ENCODE data around the gene FAM53B.

FAM53B gene

GRCh38 chr10:124711145-124711544, 33.0 kb downstream of the FAM53B start:
- H3K27me3 ChIP-seq (ENCODE audit: insufficient read depth, low read length): no peaks in the 10 kb centered on the region
- H3K27ac ChIP-seq (ENCODE audit: low read length): no peak overlapping the region
- no peak overlapping the region for H3K9ac ChIP-seq (ENCODE audit: low read depth, low read length)
- H3K4me1 ChIP-seq (ENCODE audit: insufficient read depth, low read length): peaks cover 6% of the 10 kb centered on the region
- H3K9me3 ChIP-seq (ENCODE audit: insufficient read depth, low read depth, low read length): no peaks in the 10 kb centered on the region
- H3K4me3 ChIP-seq (ENCODE audit: low read length): no peak overlapping the region
- 0 out of 2 replicates have a peak, but pooled peaks cover 1% of the 10 kb centered on the region for H3K36me3 ChIP-seq (ENCODE audit: insufficient read depth, low read depth, low read length)

GRCh38 chr10:124710266-124710881, 33.8 kb downstream of the FAM53B start:
- 0 out of 2 replicates have a peak, but pooled peaks cover 4% of the 10 kb centered on the region for H3K36me3 ChIP-seq (ENCODE audit: insufficient read depth, low read depth, low read length)
- no peaks in the 10 kb centered on the region for H3K27me3 ChIP-seq (ENCODE audit: insufficient read depth, low read length)
- peaks cover 6% of the 10 kb centered on the region for H3K4me1 ChIP-seq (ENCODE audit: insufficient read depth, low read length)
- H3K9ac ChIP-seq (ENCODE audit: low read depth, low read length): no peak overlapping the region
- no peak overlapping the region for H3K27ac ChIP-seq (ENCODE audit: low read length)
- H3K9me3 ChIP-seq (ENCODE audit: insufficient read depth, low read depth, low read length): no peaks in the 10 kb centered on the region
- no peak overlapping the region for H3K4me3 ChIP-seq (ENCODE audit: low read length)

GRCh38 chr10:124709861-124710260, 34.3 kb downstream of the FAM53B start:
- Histone ChIP-seq H3K9me3 (ENCODE audit: insufficient read depth, low read depth, low read length) (no peaks in the 10 kb centered on the region), H3K4me3 (ENCODE audit: low read length) (no peak overlapping the region), H3K36me3 (ENCODE audit: insufficient read depth, low read depth, low read length) (0 out of 2 replicates have a peak, but pooled peaks cover 4% of the 10 kb centered on the region), H3K4me1 (ENCODE audit: insufficient read depth, low read length) (peaks cover 6% of the 10 kb centered on the region), H3K9ac (ENCODE audit: low read depth, low read length) (no peak overlapping the region), H3K27ac (ENCODE audit: low read length) (no peak overlapping the region), H3K27me3 (ENCODE audit: insufficient read depth, low read length) (no peaks in the 10 kb centered on the region)

DNA sequence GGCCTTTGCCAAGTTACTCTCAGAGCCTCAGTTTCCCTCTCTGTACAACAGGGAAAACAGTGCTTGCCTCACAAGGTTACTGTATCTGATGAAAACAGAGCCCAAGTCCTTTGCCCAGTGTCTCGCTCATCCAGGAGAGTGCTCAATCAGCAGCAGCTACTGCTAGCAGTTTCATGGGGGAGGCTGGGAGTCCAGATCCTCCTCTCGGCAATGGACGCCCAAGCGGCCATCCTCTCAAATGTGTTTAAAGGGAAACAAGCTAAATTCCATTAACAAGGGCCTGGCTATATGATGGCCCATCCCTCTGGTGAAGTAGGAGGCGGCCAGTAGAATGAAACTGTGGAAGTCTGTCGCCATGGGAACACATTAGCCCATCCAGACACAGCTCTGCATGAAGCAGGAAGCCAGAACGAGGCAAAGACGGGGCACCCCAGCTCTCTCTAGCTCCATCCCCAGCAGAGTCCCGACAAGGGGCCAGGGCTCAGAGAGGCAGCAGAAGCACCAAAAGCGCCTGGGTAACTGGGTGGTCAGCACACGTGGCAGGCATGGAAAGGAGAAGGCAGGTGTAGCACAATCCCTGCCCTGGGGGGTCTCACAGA, 35.2 kb downstream of the FAM53B start:
- Histone ChIP-seq H3K27ac (ENCODE audit: low read length) (no peak overlapping the region), H3K9ac (ENCODE audit: low read depth, low read length) (no peak overlapping the region), H3K9me3 (ENCODE audit: insufficient read depth, low read depth, low read length) (no peaks in the 10 kb centered on the region), H3K4me3 (ENCODE audit: low read length) (no peak overlapping the region), H3K27me3 (ENCODE audit: insufficient read depth, low read length) (no peaks in the 10 kb centered on the region), H3K36me3 (ENCODE audit: insufficient read depth, low read depth, low read length) (0 out of 2 replicates have a peak, but pooled peaks cover 4% of the 10 kb centered on the region), H3K4me1 (ENCODE audit: insufficient read depth, low read length) (peaks cover 6% of the 10 kb centered on the region)

DNA sequence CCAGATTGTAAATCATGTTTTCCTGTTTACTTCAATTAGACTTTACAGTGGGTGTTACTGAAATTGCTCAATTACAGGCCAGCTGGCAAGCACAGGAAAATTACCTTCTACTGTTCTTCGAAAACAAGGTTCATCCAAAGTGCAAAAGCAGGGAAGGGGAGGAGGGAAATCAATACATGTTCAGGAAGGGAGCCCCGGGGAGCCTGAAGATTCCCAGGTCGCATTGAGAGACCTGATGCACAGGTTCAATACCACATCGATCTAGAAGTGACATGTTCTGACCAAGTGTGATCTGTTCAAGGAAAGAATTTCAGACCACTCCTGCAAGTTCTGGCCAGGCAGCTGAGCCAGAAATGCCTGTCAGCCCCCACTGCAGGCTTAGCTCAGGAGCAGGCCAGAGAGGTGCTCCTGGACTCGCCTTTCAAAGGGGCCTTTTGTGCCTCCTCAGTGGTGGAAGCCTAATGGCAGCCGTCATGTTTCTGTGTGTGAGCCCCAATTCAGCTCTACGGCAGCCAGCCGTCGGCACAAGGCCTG, 35.9 kb downstream of the FAM53B start:
- H3K4me1 ChIP-seq (ENCODE audit: insufficient read depth, low read length): peaks cover 6% of the 10 kb centered on the region
- no peak overlapping the region for H3K9ac ChIP-seq (ENCODE audit: low read depth, low read length)
- H3K36me3 ChIP-seq (ENCODE audit: insufficient read depth, low read depth, low read length): 0 out of 2 replicates have a peak, but pooled peaks cover 4% of the 10 kb centered on the region
- no peak overlapping the region for H3K27ac ChIP-seq (ENCODE audit: low read length)
- no peaks in the 10 kb centered on the region for H3K27me3 ChIP-seq (ENCODE audit: insufficient read depth, low read length)
- no peak overlapping the region for H3K4me3 ChIP-seq (ENCODE audit: low read length)
- no peaks in the 10 kb centered on the region for H3K9me3 ChIP-seq (ENCODE audit: insufficient read depth, low read depth, low read length)

DNA sequence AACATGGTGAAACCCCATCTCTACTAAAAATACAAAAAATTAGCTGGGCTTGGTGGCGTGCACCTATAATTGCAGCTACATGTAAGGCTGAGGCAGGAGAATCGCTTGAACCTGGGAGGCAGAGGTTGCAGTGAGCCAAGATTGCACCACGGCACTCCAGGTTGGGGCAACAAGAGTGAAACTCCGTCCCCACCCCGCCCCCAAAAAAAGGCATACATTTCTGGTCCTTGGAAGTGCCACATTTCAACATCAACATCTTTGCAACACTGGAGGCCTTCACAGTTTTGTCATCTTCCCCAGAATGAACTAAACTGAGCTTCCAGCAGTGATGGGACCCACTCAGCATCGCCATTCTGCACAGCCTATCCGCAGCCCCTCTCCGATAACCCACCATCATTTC, 36.6 kb downstream of the FAM53B start:
- peaks cover 6% of the 10 kb centered on the region for H3K4me1 ChIP-seq (ENCODE audit: insufficient read depth, low read length)
- H3K27me3 ChIP-seq (ENCODE audit: insufficient read depth, low read length): no peaks in the 10 kb centered on the region
- H3K27ac ChIP-seq (ENCODE audit: low read length): no peak overlapping the region
- H3K9ac ChIP-seq (ENCODE audit: low read depth, low read length): no peak overlapping the region
- H3K9me3 ChIP-seq (ENCODE audit: insufficient read depth, low read depth, low read length): no peaks in the 10 kb centered on the region
- H3K36me3 ChIP-seq (ENCODE audit: insufficient read depth, low read depth, low read length): 0 out of 2 replicates have a peak, but pooled peaks cover 4% of the 10 kb centered on the region
- no peak overlapping the region for H3K4me3 ChIP-seq (ENCODE audit: low read length)

DNA sequence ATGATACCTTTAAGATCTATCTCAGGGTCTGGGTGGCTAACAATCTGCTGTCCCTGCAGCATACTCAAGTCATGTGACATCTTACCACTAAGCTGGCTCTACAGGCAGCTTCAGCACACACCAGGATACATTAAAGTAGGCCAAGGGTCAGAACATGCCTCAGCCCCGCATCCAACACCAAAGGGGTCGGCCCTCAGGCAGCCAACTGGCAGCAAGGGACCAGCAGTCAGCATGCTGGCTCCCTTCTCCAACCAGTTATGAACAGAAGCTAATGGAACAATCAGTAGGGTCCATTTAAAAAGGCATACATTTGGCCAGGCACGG, 37.1 kb downstream of the FAM53B start:
- Histone ChIP-seq H3K9ac (ENCODE audit: low read depth, low read length) (no peak overlapping the region), H3K4me1 (ENCODE audit: insufficient read depth, low read length) (peaks cover 6% of the 10 kb centered on the region), H3K4me3 (ENCODE audit: low read length) (no peak overlapping the region), H3K9me3 (ENCODE audit: insufficient read depth, low read depth, low read length) (no peaks in the 10 kb centered on the region), H3K27ac (ENCODE audit: low read length) (no peak overlapping the region), H3K36me3 (ENCODE audit: insufficient read depth, low read depth, low read length) (0 out of 2 replicates have a peak, but pooled peaks cover 4% of the 10 kb centered on the region), H3K27me3 (ENCODE audit: insufficient read depth, low read length) (no peaks in the 10 kb centered on the region)

GRCh38 chr10:124706462-124707143, 37.6 kb downstream of the FAM53B start:
- no peak overlapping the region for H3K9ac ChIP-seq (ENCODE audit: low read depth, low read length)
- peaks cover 6% of the 10 kb centered on the region for H3K4me1 ChIP-seq (ENCODE audit: insufficient read depth, low read length)
- H3K9me3 ChIP-seq (ENCODE audit: insufficient read depth, low read depth, low read length): no peaks in the 10 kb centered on the region
- 0 out of 2 replicates have a peak, but pooled peaks cover 4% of the 10 kb centered on the region for H3K36me3 ChIP-seq (ENCODE audit: insufficient read depth, low read depth, low read length)
- no peak overlapping the region for H3K4me3 ChIP-seq (ENCODE audit: low read length)
- H3K27me3 ChIP-seq (ENCODE audit: insufficient read depth, low read length): no peaks in the 10 kb centered on the region
- H3K27ac ChIP-seq (ENCODE audit: low read length): no peak overlapping the region

DNA sequence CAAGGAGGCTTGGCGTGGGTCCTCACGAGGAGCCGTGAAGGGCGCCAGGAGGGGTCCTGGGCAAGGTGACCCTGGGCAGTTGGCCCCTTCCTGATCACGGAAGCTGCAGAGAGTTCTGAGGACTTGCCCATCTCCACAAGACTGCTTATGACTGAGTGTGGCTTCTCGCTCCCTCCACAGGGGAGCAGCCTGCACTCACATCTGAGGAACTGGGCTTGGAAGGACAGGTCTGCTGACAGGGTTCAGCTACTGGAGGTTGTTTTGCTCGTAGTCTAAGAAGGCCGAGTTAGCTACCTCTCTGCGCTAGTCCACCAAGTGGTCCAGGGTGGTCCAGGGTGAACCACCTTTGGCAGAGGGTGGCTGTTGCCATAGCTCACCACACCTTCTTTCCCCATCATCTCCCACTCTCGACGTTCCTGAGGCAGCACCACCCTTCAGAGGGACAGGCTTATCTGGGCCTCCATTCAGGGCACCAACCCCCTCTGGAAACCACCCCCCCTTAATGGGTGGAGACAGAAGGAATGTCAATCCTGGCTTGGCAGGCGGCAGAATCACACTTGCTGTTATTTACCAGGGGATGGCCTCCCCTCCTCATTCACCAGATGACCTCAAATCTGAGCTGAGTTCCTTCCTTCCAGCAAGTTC, 38.2 kb downstream of the FAM53B start:
- no peak overlapping the region for H3K9ac ChIP-seq (ENCODE audit: low read depth, low read length)
- H3K27ac ChIP-seq (ENCODE audit: low read length): no peak overlapping the region
- H3K36me3 ChIP-seq (ENCODE audit: insufficient read depth, low read depth, low read length): 0 out of 2 replicates have a peak, but pooled peaks cover 4% of the 10 kb centered on the region
- H3K4me3 ChIP-seq (ENCODE audit: low read length): no peak overlapping the region
- H3K27me3 ChIP-seq (ENCODE audit: insufficient read depth, low read length): no peaks in the 10 kb centered on the region
- no peaks in the 10 kb centered on the region for H3K9me3 ChIP-seq (ENCODE audit: insufficient read depth, low read depth, low read length)
- peaks cover 6% of the 10 kb centered on the region for H3K4me1 ChIP-seq (ENCODE audit: insufficient read depth, low read length)

DNA sequence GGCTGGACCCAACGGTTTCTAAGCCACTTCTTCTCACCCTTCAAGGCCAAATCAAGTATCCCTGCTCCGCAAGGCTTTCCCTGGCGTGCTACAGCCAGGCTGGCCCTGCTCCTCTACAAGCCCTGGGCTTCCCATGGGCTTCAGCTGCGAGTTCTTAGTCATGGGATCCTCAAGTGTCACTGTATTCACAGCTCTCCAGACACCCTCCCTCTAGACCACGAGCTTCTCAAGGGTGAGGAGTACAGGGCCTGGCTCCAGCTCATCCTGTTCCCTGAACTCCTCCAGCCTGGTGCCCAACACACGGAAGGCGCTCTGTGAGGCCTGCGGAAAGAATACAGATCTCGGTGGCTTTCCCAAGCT, 38.8 kb downstream of the FAM53B start:
- H3K4me1 ChIP-seq (ENCODE audit: insufficient read depth, low read length): peaks cover 6% of the 10 kb centered on the region
- no peak overlapping the region for H3K27ac ChIP-seq (ENCODE audit: low read length)
- 0 out of 2 replicates have a peak, but pooled peaks cover 4% of the 10 kb centered on the region for H3K36me3 ChIP-seq (ENCODE audit: insufficient read depth, low read depth, low read length)
- no peak overlapping the region for H3K9ac ChIP-seq (ENCODE audit: low read depth, low read length)
- H3K27me3 ChIP-seq (ENCODE audit: insufficient read depth, low read length): no peaks in the 10 kb centered on the region
- no peaks in the 10 kb centered on the region for H3K9me3 ChIP-seq (ENCODE audit: insufficient read depth, low read depth, low read length)
- H3K4me3 ChIP-seq (ENCODE audit: low read length): no peak overlapping the region

- Histone ChIP-seq H3K27me3 (ENCODE audit: insufficient read depth, low read length) (no peaks in the 10 kb centered on the region), H3K36me3 (ENCODE audit: insufficient read depth, low read depth, low read length) (0 out of 2 replicates have a peak, but pooled peaks cover 4% of the 10 kb centered on the region), H3K4me1 (ENCODE audit: insufficient read depth, low read length) (peaks cover 6% of the 10 kb centered on the region), H3K27ac (ENCODE audit: low read length) (no peak overlapping the region), H3K4me3 (ENCODE audit: low read length) (no peak overlapping the region), H3K9ac (ENCODE audit: low read depth, low read length) (no peak overlapping the region), H3K9me3 (ENCODE audit: insufficient read depth, low read depth, low read length) (no peaks in the 10 kb centered on the region)
Observed at GRCh38 chr10:124704428-124705380, 39.5 kb downstream of the FAM53B start.

Measured in iPS-20b (cell line).